Gastroesophageal sphincter (tissue), 4 donors: ENCODE measurements around the gene GUCY1A2. TPM values are rescaled to one million over a fixed set of nuclear protein-coding genes. Genes with fewer than 3 reads are reported as not detected.

ENCODE experiments used
- ATAC-seq: fragments of 150-250 bp; one replicate; pipeline ENCODE4 v1.9.1; 2016; ENCODE audit warnings: mild to moderate bottlenecking, moderate library complexity
- H3K27ac ChIP-seq, 4 donors: fragments of 200-600 bp; sonication (generic) in 3 of 4; 1 replicate in 3 of 4; 2 replicates in 1 of 4; pipeline ENCODE4 v1.5.1; 2016 to 2019
- H3K27me3 ChIP-seq: fragments of 200-600 bp; sonication (generic); one replicate; pipeline ENCODE4 v1.5.1; 2019
- H3K36me3 ChIP-seq, 2 donors: fragments of 200-600 bp; sonication (generic); one replicate each; pipeline ENCODE4 v1.5.1; 2019; ENCODE audit warnings: control low read depth in 1 of 2
- H3K4me1 ChIP-seq, 3 donors: fragments of 200-600 bp; sonication (generic); 1 replicate in 2 of 3; 2 replicates in 1 of 3; pipeline ENCODE4 v1.5.1; 2016 to 2019; ENCODE audit warnings: control low read depth in 2 of 3
- H3K4me3 ChIP-seq, 2 donors: fragments of 200-600 bp; sonication (generic); one replicate each; pipeline ENCODE4 v1.5.1; 2019; ENCODE audit warnings: mild to moderate bottlenecking in 1 of 2, moderate library complexity in 1 of 2
- H3K9me3 ChIP-seq, 3 donors: fragments of 200-600 bp; sonication (generic); one replicate each; pipeline ENCODE4 v1.5.1; 2017 to 2019; ENCODE audit warnings: control low read depth in 2 of 3
- CTCF ChIP-seq, 4 experiments: fragments of 200-600 bp in 2 of 4; fragments of 450-650 bp in 2 of 4; sonication (generic) in 1 of 4; IDR thresholded peaks; one replicate each; pipeline ENCODE4 v1.5.1; 2017 to 2019; ENCODE audit warnings: antibody characterized with exemption in 4 of 4, mild to moderate bottlenecking in 2 of 4, moderate library complexity in 2 of 4
- EP300 ChIP-seq: sonication (generic); formaldehyde crosslinking; IDR thresholded peaks from one replicate; pipeline ENCODE4 v1.6.1; 2017; ENCODE audit warnings: antibody characterized with exemption, mild to moderate bottlenecking
- POLR2A ChIP-seq, 2 donors: fragments of 450-650 bp; IDR thresholded peaks; one replicate each; pipeline ENCODE4 v1.6.1; 2017; ENCODE audit warnings: antibody characterized with exemption in 2 of 2, mild to moderate bottlenecking in 2 of 2, moderate library complexity in 1 of 2
- POLR2AphosphoS5 ChIP-seq: sonication (generic); formaldehyde crosslinking; IDR thresholded peaks from one replicate; pipeline ENCODE4 v1.6.1; 2017; ENCODE audit warnings: antibody characterized with exemption
- WGBS, 2 donors: methylation state at CpG; one replicate each; pipeline ENCODE4 v1.1.5; 2018; ENCODE audit warnings: low coverage in 1 of 2; 5-methylcytosine and 5-hydroxymethylcytosine counted together
- total RNA-seq, 4 donors: library from RNA; depleted of rRNA; stranded (reverse); fragments of >200 nt; gene quantifications; one replicate each; pipeline ENCODE4 v1.1.0, GENCODE V29; 2016

The GUCY1A2 gene
- total RNA-seq, 4 donors from 2014 or later, result 1.5 to 10.3 (median 3.7) TPM

GRCh38 chr11:106998916-106999188 is 19.4 kb downstream of the GUCY1A2 start:
- ATAC-seq, result no peak
- no peak for TF ChIP-seq POLR2AphosphoS5
- no peak for TF ChIP-seq POLR2A (IDR thresholded peaks at IDR 0.05)
- no peak for TF ChIP-seq CTCF (IDR thresholded peaks at IDR 0.05)
- TF ChIP-seq EP300, result no peak
- H3K36me3 ChIP-seq, result no peaks in the 10 kb centered on the region
- H3K4me3 ChIP-seq, result no peak overlapping the region
- no peak overlapping the region for H3K27ac ChIP-seq
- 54 to 63% methylated on average over 4 of the region's 4 CpGs for WGBS, 2 donors
- H3K9me3 ChIP-seq, result no peaks in the 10 kb centered on the region
- H3K27me3 ChIP-seq, result no peaks in the 10 kb centered on the region
- H3K4me1 ChIP-seq, result no peaks in the 10 kb centered on the region

GRCh38 chr11:106998116-106998915 is 20.0 kb downstream of the GUCY1A2 start:
- Histone ChIP-seq H3K4me3 (no peak overlapping the region), H3K9me3 (no peaks in the 10 kb centered on the region), H3K27ac (no peak overlapping the region), H3K36me3 (no peaks in the 10 kb centered on the region), H3K27me3 (no peaks in the 10 kb centered on the region), H3K4me1 (no peaks in the 10 kb centered on the region)
- TF ChIP-seq POLR2A (IDR thresholded peaks at IDR 0.05) (no peak), POLR2AphosphoS5 (no peak), CTCF (IDR thresholded peaks at IDR 0.05) (no peak)
- WGBS, 2 donors, result 61 to 62% methylated on average over 4 of the region's 4 CpGs
- no peak for ATAC-seq

GRCh38 chr11:106997227-106997626 is 21.0 kb downstream of the GUCY1A2 start:
- Histone ChIP-seq H3K36me3 (no peaks in the 10 kb centered on the region), H3K27me3 (no peaks in the 10 kb centered on the region), H3K4me3 (no peak overlapping the region), H3K9me3 (no peaks in the 10 kb centered on the region), H3K4me1 (no peaks in the 10 kb centered on the region), H3K27ac (no peak overlapping the region)
- WGBS, 2 donors, result 67 to 75% methylated on average over 1 to 3 of the region's 3 CpGs
- no peak for TF ChIP-seq CTCF (IDR thresholded peaks at IDR 0.05)
- TF ChIP-seq POLR2AphosphoS5, result no peak
- TF ChIP-seq POLR2A (IDR thresholded peaks at IDR 0.05), result no peak
- no peak for TF ChIP-seq EP300
- ATAC-seq, result no peak

- WGBS, 2 donors, result 64 to 70% methylated on average over 2 to 3 of the region's 3 CpGs
- Histone ChIP-seq H3K27me3 (no peaks in the 10 kb centered on the region), H3K36me3 (no peaks in the 10 kb centered on the region), H3K4me1 (no peaks in the 10 kb centered on the region), H3K27ac (no peak overlapping the region), H3K4me3 (no peak overlapping the region), H3K9me3 (no peaks in the 10 kb centered on the region)
- no peak for ATAC-seq
- TF ChIP-seq EP300 (no peak), CTCF (IDR thresholded peaks at IDR 0.05) (no peak), POLR2AphosphoS5 (no peak), POLR2A (IDR thresholded peaks at IDR 0.05) (no peak)
Observed at GRCh38 chr11:106996691-106997090, 21.6 kb downstream of the GUCY1A2 start.

GRCh38 chr11:106990331-106990730 is 27.9 kb downstream of the GUCY1A2 start:
- no peaks in the 10 kb centered on the region for H3K36me3 ChIP-seq
- no peak for ATAC-seq
- TF ChIP-seq POLR2A (IDR thresholded peaks at IDR 0.05) (no peak), CTCF (IDR thresholded peaks at IDR 0.05) (no peak), EP300 (no peak), POLR2AphosphoS5 (no peak)
- no peak overlapping the region for H3K4me3 ChIP-seq
- no peaks in the 10 kb centered on the region for H3K4me1 ChIP-seq
- WGBS, 2 donors, result 76 to 100% methylated on average over 5 to 10 of the region's 10 CpGs
- no peaks in the 10 kb centered on the region for H3K9me3 ChIP-seq
- H3K27me3 ChIP-seq, result no peaks in the 10 kb centered on the region
- H3K27ac ChIP-seq, result peak overlapping the region in 1 of 4 donors; percentile 17
